HG03575 (cell line): ENCODE data around the gene TCF7L1.

Experiments used
- ATAC-seq: cut with Tn5 transposase; IDR thresholded peaks from one replicate; pipeline ENCODE4 v1.9.1; 2021; ENCODE audit not compliant: unreplicated experiment, insufficient number of reproducible peaks, low FRiP score; ENCODE audit errors: extremely low read depth

TCF7L1 gene

GRCh38 chr2:85239102-85239501, 105.9 kb downstream of the TCF7L1 start:
- ATAC-seq = no peak

- no peak for ATAC-seq
Observed at GRCh38 chr2:85240055-85240454, 106.9 kb downstream of the TCF7L1 start.

- ATAC-seq = no peak
Observed at GRCh38 chr2:85242321-85242720, 109.1 kb downstream of the TCF7L1 start.

GRCh38 chr2:85243101-85244072, 110.2 kb downstream of the TCF7L1 start:
- no peak for ATAC-seq

- no peak for ATAC-seq
Observed at GRCh38 chr2:85244828-85245227, 111.6 kb downstream of the TCF7L1 start.

GRCh38 chr2:85245891-85246290, 112.7 kb downstream of the TCF7L1 start:
- ATAC-seq = no peak

- ATAC-seq = no peak
Observed at GRCh38 chr2:85246348-85246747, 113.2 kb downstream of the TCF7L1 start.

GRCh38 chr2:85247610-85248009, 114.4 kb downstream of the TCF7L1 start:
- no peak for ATAC-seq

GRCh38 chr2:85248773-85249509, 115.7 kb downstream of the TCF7L1 start:
- no peak for ATAC-seq

GRCh38 chr2:85250045-85250444, 116.9 kb downstream of the TCF7L1 start:
- no peak for ATAC-seq

GRCh38 chr2:85251070-85251616, 118.0 kb downstream of the TCF7L1 start:
- ATAC-seq = no peak

GRCh38 chr2:85253890-85254289, 120.7 kb downstream of the TCF7L1 start:
- no peak for ATAC-seq

GRCh38 chr2:85254540-85255300, 121.5 kb downstream of the TCF7L1 start:
- no peak for ATAC-seq

GRCh38 chr2:85255456-85255812, 122.2 kb downstream of the TCF7L1 start:
- ATAC-seq = no peak

GRCh38 chr2:85255813-85256594, 122.8 kb downstream of the TCF7L1 start:
- no peak for ATAC-seq

GRCh38 chr2:85257359-85257969, 124.3 kb downstream of the TCF7L1 start:
- no peak for ATAC-seq

- no peak for ATAC-seq
Observed at GRCh38 chr2:85257970-85258605, 124.9 kb downstream of the TCF7L1 start.
